Measurements from ENCODE around the gene GPR137. TPM values are rescaled to one million over a fixed set of nuclear protein-coding genes. Genes with fewer than 3 reads are reported as not detected.

Gene GPR137
- total and polyA plus RNA-seq, 10 of the 15 experiments (the other 5 are each of a cell fraction or from before 2014, with no cell fraction given) = 0.37 to 29.2 (median 13.8) TPM

GRCh38 chr11:64269540-64270220 is 16.0 kb upstream of the GPR137 start (continued):
- TF ChIP-seq SIN3A (IDR thresholded peaks at IDR 0.05; ENCODE audit: low read depth, low read length) (no peak), CBFB (IDR thresholded peaks at IDR 0.05; ENCODE audit: low read depth) (peak; percentile 85; the same call in 1 of the 2 replicates), ZNF384 (IDR thresholded peaks at IDR 0.05; ENCODE audit: borderline replicate concordance, low read depth, low read length) (no peak), ZNF622 (IDR thresholded peaks at IDR 0.05) (no peak), BMI1 (IDR thresholded peaks at IDR 0.05; ENCODE audit: borderline replicate concordance) (no peak), IKZF2 (IDR thresholded peaks at IDR 0.05) (peak; percentile 99), GABPA (IDR thresholded peaks at IDR 0.05; ENCODE audit: low read depth) (peak; percentile 99), MEF2B (IDR thresholded peaks at IDR 0.05; ENCODE audit: partially characterized antibody, poor library complexity, severe bottlenecking) (no peak), SMC3 (IDR thresholded peaks at IDR 0.05; ENCODE audit: borderline replicate concordance, low read length) (no peak), RELB (IDR thresholded peaks at IDR 0.05; ENCODE audit: low read depth) (peak; percentile 99), MXI1 (IDR thresholded peaks at IDR 0.05; ENCODE audit: low read depth, low read length) (peak; percentile 29), ZBTB33 (IDR thresholded peaks at IDR 0.05) (no peak), POLR2AphosphoS2 (IDR thresholded peaks at IDR 0.05; ENCODE audit: low read depth, low read length) (peak; percentile 88), NFYA (IDR thresholded peaks at IDR 0.05; ENCODE audit: borderline replicate concordance, low read depth, low read length) (no peak), SP1 (IDR thresholded peaks at IDR 0.05; ENCODE audit: low read depth, low read length) (peak; percentile 63), RUNX3 (IDR thresholded peaks at IDR 0.05; ENCODE audit: low read length) (peak; percentile 83), REST (IDR thresholded peaks at IDR 0.05; ENCODE audit: low read depth, low read length) (no peak), NR2F1 (conservative IDR thresholded peaks at IDR 0.05) (peak; percentile 91), SREBF2 (IDR thresholded peaks at IDR 0.05; ENCODE audit: low read length) (peak; percentile 52; the same call in 1 of the 2 replicates), RAD51 (IDR thresholded peaks at IDR 0.05) (no peak), ZBED1 (IDR thresholded peaks at IDR 0.05; ENCODE audit: borderline replicate concordance) (peak; percentile 83), TAF1 (IDR thresholded peaks at IDR 0.05; ENCODE audit: borderline replicate concordance, low read depth, low read length) (peak; percentile 50), BCL11A (IDR thresholded peaks at IDR 0.05; ENCODE audit: low read depth, low read length) (no peak), ATF7 (IDR thresholded peaks at IDR 0.05; ENCODE audit: low read depth) (peak; percentile 83), ZNF24 (IDR thresholded peaks at IDR 0.05) (no peak)
- TF ChIP-seq, protein P1, sequence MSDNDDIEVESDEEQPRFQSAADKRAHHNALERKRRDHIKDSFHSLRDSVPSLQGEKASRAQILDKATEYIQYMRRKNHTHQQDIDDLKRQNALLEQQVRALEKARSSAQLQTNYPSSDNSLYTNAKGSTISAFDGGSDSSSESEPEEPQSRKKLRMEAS (IDR thresholded peaks at IDR 0.05; ENCODE audit: low read depth, low read length) = peak; percentile 32; the same call in 1 of the 2 replicates
